ENCODE measurements around the gene CNDP1. TPM values are rescaled to one million over a fixed set of nuclear protein-coding genes. Genes with fewer than 3 reads are reported as not detected.

The CNDP1 gene
- total RNA-seq, 4 donors from 2014 or later: not detected

- H3K27ac ChIP-seq: no peak overlapping the region
- H3K9me3 ChIP-seq: no peaks in the 10 kb centered on the region
- no peak overlapping the region for H3K4me3 ChIP-seq
- no peak for DNase-seq
- WGBS, 2 donors: 68 to 84% methylated on average over 3 of the region's 3 CpGs
- H3K4me1 ChIP-seq: peaks cover 0 to 3% (median 2%) of the 10 kb centered on the region in 3 donors
- TF ChIP-seq POLR2A (IDR thresholded peaks at IDR 0.05) (no peak), CTCF (IDR thresholded peaks at IDR 0.05) (no peak)
- intact Hi-C loops (cut with DNase I): no loop called here
- peaks cover 0 to 5% (median 0%) of the 10 kb centered on the region in 4 donors for H3K27me3 ChIP-seq
- H3K36me3 ChIP-seq: peaks cover 0 to 22% (median 0%) of the 10 kb centered on the region in 3 donors
Measured at GRCh38 chr18:74589811-74590210, 55.5 kb downstream of the CNDP1 start.

- Histone ChIP-seq H3K4me3 (no peak overlapping the region), H3K9me3 (no peaks in the 10 kb centered on the region), H3K36me3 (peaks cover 0 to 25% (median 0%) of the 10 kb centered on the region in 3 donors), H3K27ac (no peak overlapping the region), H3K4me1 (peaks cover 0 to 10% (median 4%) of the 10 kb centered on the region in 3 donors), H3K27me3 (peaks cover 0 to 5% (median 0%) of the 10 kb centered on the region in 4 donors)
- DNase-seq: no peak
- WGBS, 2 donors: 48 to 72% methylated on average over 1 of the region's 1 CpG
- intact Hi-C loops (cut with DNase I): no loop called here
- no peak for TF ChIP-seq CTCF (IDR thresholded peaks at IDR 0.05)
- no peak for TF ChIP-seq POLR2A (IDR thresholded peaks at IDR 0.05)
Measured at GRCh38 chr18:74590671-74591070, 56.4 kb downstream of the CNDP1 start.

GRCh38 chr18:74595431-74595830, 61.1 kb downstream of the CNDP1 start:
- H3K4me3 ChIP-seq: no peak overlapping the region
- intact Hi-C loops (cut with DNase I): no loop called here
- no peak for DNase-seq
- peaks cover 0 to 25% (median 0%) of the 10 kb centered on the region in 3 donors for H3K36me3 ChIP-seq
- no peak overlapping the region for H3K27ac ChIP-seq
- H3K9me3 ChIP-seq: no peaks in the 10 kb centered on the region
- no peaks in the 10 kb centered on the region for H3K27me3 ChIP-seq
- H3K4me1 ChIP-seq: peaks cover 15 to 32% (median 17%) of the 10 kb centered on the region in 3 donors
- TF ChIP-seq POLR2A (IDR thresholded peaks at IDR 0.05) (no peak), CTCF (IDR thresholded peaks at IDR 0.05) (no peak)

GRCh38 chr18:74597034-74597661, 62.8 kb downstream of the CNDP1 start:
- Histone ChIP-seq H3K4me3 (peak overlapping the region; percentile 73 to 93 (median 84)), H3K36me3 (peaks cover 0 to 25% (median 0%) of the 10 kb centered on the region in 3 donors), H3K9me3 (no peaks in the 10 kb centered on the region), H3K27me3 (no peaks in the 10 kb centered on the region), H3K4me1 (peaks cover 15 to 32% (median 17%) of the 10 kb centered on the region in 3 donors), H3K27ac (peak overlapping the region; percentile 98 to 100 (median 98))
- intact Hi-C loops (cut with DNase I): no loop called here
- WGBS, 2 donors: 0 to 1% methylated on average over 20 to 23 of the region's 41 CpGs
- DNase-seq: peak; percentile 30
- no peak for TF ChIP-seq CTCF (IDR thresholded peaks at IDR 0.05)
- peak in 1 of 4 donors; percentile 52 for TF ChIP-seq POLR2A (IDR thresholded peaks at IDR 0.05)

- intact Hi-C loops (cut with DNase I): no loop called here
- H3K27ac ChIP-seq: peak within 1 kb of the TSS; percentile 98 to 100 (median 98)
Measured at GRCh38 chr18:74597662-74598349, 63.5 kb downstream of the CNDP1 start, which contains the start of gene ZNF407. TSS of gene ZNF407 (plus strand) at chr18:74597870. CDS start at chr18:74631020, 33,150 bp downstream.

More at GRCh38 chr18:74597662-74598349, 63.5 kb downstream of the CNDP1 start, which contains the start of gene ZNF407:
- 0% methylated on average over 5 to 19 of the region's 64 CpGs for WGBS, 2 donors
- H3K27me3 ChIP-seq: no peaks in the 10 kb centered on the region
- H3K4me1 ChIP-seq: peaks cover 15 to 32% (median 17%) of the 10 kb centered on the region in 3 donors
- TF ChIP-seq POLR2A (IDR thresholded peaks at IDR 0.05) (peak in 2 of 4 donors; percentile 14 to 42), CTCF (IDR thresholded peaks at IDR 0.05) (no peak)
- H3K9me3 ChIP-seq: no peaks in the 10 kb centered on the region
- DNase-seq: peak; percentile 56
- peaks cover 0 to 22% (median 0%) of the 10 kb centered on the region in 3 donors for H3K36me3 ChIP-seq
- peak within 1 kb of the TSS; percentile 73 to 93 (median 84) for H3K4me3 ChIP-seq
